Neuronal stem cell (in vitro differentiated cells): ENCODE results near the gene DAB2.

ENCODE experiments used
- DNase-seq: peaks from one replicate; pipeline ENCODE4 v3.0.0-alpha.2; 2013; ENCODE audit warnings: low spot score
- H2AFZ ChIP-seq: one replicate; pipeline ENCODE4 v1.6.1; 2013; ENCODE audit warnings: mild to moderate bottlenecking, low read length, inconsistent platforms
- H2AK5ac ChIP-seq: 2 replicates; pipeline ENCODE4 v1.6.1; 2013; ENCODE audit warnings: low read depth, mild to moderate bottlenecking, inconsistent platforms, low read length, moderate library complexity, mixed read lengths
- H2BK120ac ChIP-seq: 2 replicates; pipeline ENCODE4 v1.6.1; 2013; ENCODE audit warnings: low read depth, mild to moderate bottlenecking, inconsistent platforms, low read length, moderate library complexity, mixed read lengths
- H2BK12ac ChIP-seq: one replicate; pipeline ENCODE4 v1.6.1; 2013; ENCODE audit warnings: low read length, inconsistent platforms
- H2BK15ac ChIP-seq: 2 replicates; pipeline ENCODE4 v1.6.1; 2013; ENCODE audit warnings: mild to moderate bottlenecking, low read length, inconsistent platforms, mixed read lengths
- H2BK5ac ChIP-seq: one replicate; pipeline ENCODE4 v1.6.1; 2013; ENCODE audit warnings: inconsistent platforms, mild to moderate bottlenecking, low read length, moderate library complexity
- H3K14ac ChIP-seq: one replicate; pipeline ENCODE4 v1.6.1; 2013; ENCODE audit warnings: low read length, inconsistent platforms
- H3K18ac ChIP-seq: 2 replicates; pipeline ENCODE4 v1.6.1; 2013; ENCODE audit warnings: low read length, inconsistent platforms
- H3K23ac ChIP-seq: 2 replicates; pipeline ENCODE4 v1.6.1; 2013; ENCODE audit warnings: low read depth, mild to moderate bottlenecking, mixed read lengths, low read length, inconsistent platforms; ENCODE audit not compliant: poor library complexity
- H3K27ac ChIP-seq: replicated peaks from 3 replicates; pipeline ENCODE4 v1.5.1; 2013; ENCODE audit warnings: low read length, inconsistent platforms
- H3K27me3 ChIP-seq, 3 experiments: 2 replicates each; pipeline ENCODE4 v1.6.1; 2013; ENCODE audit warnings: low read length in 3 of 3, mild to moderate bottlenecking in 2 of 3, inconsistent platforms in 1 of 3, low read depth in 1 of 3, mixed read lengths in 1 of 3, moderate library complexity in 1 of 3; ENCODE audit not compliant: control insufficient read depth in 3 of 3, insufficient read depth in 3 of 3
- H3K36me3 ChIP-seq, 2 donors: replicated peaks in 1 of 2; 2 replicates each; pipeline ENCODE4 v1.6.1; 2013; ENCODE audit warnings: low read length in 2 of 2; ENCODE audit not compliant: control insufficient read depth in 2 of 2, insufficient read depth in 2 of 2
- H3K4ac ChIP-seq: 2 replicates; pipeline ENCODE4 v1.6.1; 2013; ENCODE audit warnings: inconsistent platforms, mild to moderate bottlenecking, low read length, moderate library complexity
- H3K4me1 ChIP-seq, 2 donors: 1 replicate in 1 of 2; 2 replicates in 1 of 2; pipeline ENCODE4 v1.6.1; 2013; ENCODE audit warnings: low read length in 2 of 2, low read depth in 1 of 2; ENCODE audit not compliant: control insufficient read depth in 2 of 2, insufficient read depth in 1 of 2
- H3K4me2 ChIP-seq: one replicate; pipeline ENCODE4 v1.6.1; 2013; ENCODE audit warnings: mild to moderate bottlenecking, low read length, inconsistent platforms; ENCODE audit not compliant: insufficient read depth, poor library complexity, severe bottlenecking
- H3K4me3 ChIP-seq, 2 donors: 2 replicates each; pipeline ENCODE4 v1.5.1; 2013; ENCODE audit warnings: low read length in 2 of 2, mild to moderate bottlenecking in 2 of 2, inconsistent platforms in 1 of 2, moderate library complexity in 1 of 2
- H3K79me1 ChIP-seq: one replicate; pipeline ENCODE4 v1.6.1; 2013; ENCODE audit warnings: low read depth, mild to moderate bottlenecking, inconsistent platforms, low read length, moderate library complexity
- H3K9ac ChIP-seq: one replicate; pipeline ENCODE4 v1.6.1; 2013; ENCODE audit warnings: mild to moderate bottlenecking, low read depth, low read length, inconsistent platforms; ENCODE audit not compliant: poor library complexity
- H3K9me3 ChIP-seq, 2 donors: replicated peaks in 1 of 2; 2 replicates each; pipeline versions ENCODE3 to v1.6.1; 2013; ENCODE audit warnings: low read length in 2 of 2, mild to moderate bottlenecking in 2 of 2, inconsistent platforms in 1 of 2, low read depth in 1 of 2, mixed read lengths in 1 of 2, moderate library complexity in 1 of 2; ENCODE audit not compliant: control insufficient read depth in 2 of 2, insufficient read depth in 1 of 2
- H4K8ac ChIP-seq: one replicate; pipeline ENCODE4 v1.6.1; 2013; ENCODE audit warnings: low read depth, mild to moderate bottlenecking, inconsistent platforms, low read length, moderate library complexity
- H4K91ac ChIP-seq: one replicate; pipeline ENCODE4 v1.6.1; 2013; ENCODE audit warnings: low read length, low read depth, mild to moderate bottlenecking, inconsistent platforms; ENCODE audit not compliant: poor library complexity
- WGBS, 2 donors: extraction: QIAGEN DNeasy Blood & Tissue Kit; methylation state at CpG; one replicate each; pipeline ENCODE4 v1.1.7; 2013; ENCODE audit warnings: missing lambda C conversion rate in 2 of 2, mixed read lengths in 1 of 2; ENCODE audit not compliant: insufficient read length in 2 of 2, insufficient replicate concordance in 1 of 2; ENCODE audit errors: extremely low coverage in 2 of 2; 5-methylcytosine and 5-hydroxymethylcytosine counted together

The DAB2 gene

GRCh38 chr5:39417979-39418378, 6.8 kb downstream of the DAB2 start:
- H3K79me1 ChIP-seq: no peaks in the 10 kb centered on the region
- WGBS, 2 donors: no CpG with 5 or more reads among the region's 3 CpGs
- H4K8ac ChIP-seq: no peak overlapping the region
- H2BK120ac ChIP-seq: no peak overlapping the region
- no peak overlapping the region for H4K91ac ChIP-seq
- no peak overlapping the region for H2AFZ ChIP-seq
- H3K9ac ChIP-seq: no peak overlapping the region
- no peak overlapping the region for H2BK5ac ChIP-seq
- H3K14ac ChIP-seq: no peak overlapping the region
- H3K18ac ChIP-seq: no peak overlapping the region
- no peak overlapping the region for H2BK12ac ChIP-seq
- H3K36me3 ChIP-seq: no peaks in the 10 kb centered on the region
- no peak overlapping the region for H3K4me3 ChIP-seq
- H3K9me3 ChIP-seq: no peaks in the 10 kb centered on the region
- DNase-seq: no peak
- H3K27me3 ChIP-seq: no peaks in the 10 kb centered on the region
- H3K4me2 ChIP-seq: no peak overlapping the region
- no peak overlapping the region for H2AK5ac ChIP-seq
- H2BK15ac ChIP-seq: no peak overlapping the region
- H3K23ac ChIP-seq: no peak overlapping the region
- no peak overlapping the region for H3K4ac ChIP-seq
- no peak overlapping the region for H3K27ac ChIP-seq
- peaks cover 5 to 11% of the 10 kb centered on the region in 2 donors for H3K4me1 ChIP-seq

GRCh38 chr5:39415201-39415600, 9.6 kb downstream of the DAB2 start:
- Histone ChIP-seq H2BK12ac (no peak overlapping the region), H2BK120ac (no peak overlapping the region), H4K91ac (no peak overlapping the region), H2AFZ (no peak overlapping the region), H3K4me1 (no peaks in the 10 kb centered on the region), H3K9me3 (no peaks in the 10 kb centered on the region), H3K4me2 (no peak overlapping the region), H3K9ac (no peak overlapping the region), H3K27ac (no peak overlapping the region), H3K27me3 (no peaks in the 10 kb centered on the region), H4K8ac (no peak overlapping the region), H3K36me3 (no peaks in the 10 kb centered on the region), H3K4me3 (no peak overlapping the region), H3K4ac (no peak overlapping the region), H3K18ac (no peak overlapping the region), H3K23ac (no peak overlapping the region), H3K79me1 (no peaks in the 10 kb centered on the region), H2AK5ac (no peak overlapping the region), H2BK5ac (no peak overlapping the region), H2BK15ac (no peak overlapping the region), H3K14ac (no peak overlapping the region)
- DNase-seq: no peak
- WGBS, 2 donors: no CpG with 5 or more reads among the region's 2 CpGs

DNA sequence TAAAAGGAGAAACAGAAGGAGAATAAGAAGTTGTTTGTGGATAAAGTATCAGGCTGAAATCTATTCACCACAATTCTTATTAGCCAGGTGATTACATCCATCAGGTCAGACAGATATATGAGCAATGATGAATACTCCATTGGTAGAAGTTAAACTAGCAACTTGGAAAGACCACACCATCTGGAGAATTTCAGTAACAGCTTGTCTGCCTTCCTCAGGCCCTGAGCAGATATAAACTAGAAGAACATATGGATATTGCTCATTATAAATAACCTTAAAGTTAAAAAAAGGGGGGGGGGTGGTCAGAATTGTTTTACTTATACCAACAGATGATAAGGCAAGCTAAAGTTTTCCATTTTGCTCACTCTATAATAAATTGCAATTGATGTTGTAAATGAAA, 10.4 kb downstream of the DAB2 start:
- DNase-seq: no peak
- no peak overlapping the region for H3K9ac ChIP-seq
- H2AK5ac ChIP-seq: no peak overlapping the region
- no peak overlapping the region for H2AFZ ChIP-seq
- H3K9me3 ChIP-seq: no peaks in the 10 kb centered on the region
- no peaks in the 10 kb centered on the region for H3K4me1 ChIP-seq
- H2BK15ac ChIP-seq: no peak overlapping the region
- no peak overlapping the region for H2BK120ac ChIP-seq
- no peak overlapping the region for H3K27ac ChIP-seq
- H2BK5ac ChIP-seq: no peak overlapping the region
- no peak overlapping the region for H3K18ac ChIP-seq
- no peak overlapping the region for H3K4ac ChIP-seq
- H2BK12ac ChIP-seq: no peak overlapping the region
- no peaks in the 10 kb centered on the region for H3K27me3 ChIP-seq
- no peaks in the 10 kb centered on the region for H3K79me1 ChIP-seq
- H3K14ac ChIP-seq: no peak overlapping the region
- H3K4me2 ChIP-seq: no peak overlapping the region
- H3K4me3 ChIP-seq: no peak overlapping the region
- no peaks in the 10 kb centered on the region for H3K36me3 ChIP-seq
- no peak overlapping the region for H4K8ac ChIP-seq
- H4K91ac ChIP-seq: no peak overlapping the region
- no peak overlapping the region for H3K23ac ChIP-seq

- Histone ChIP-seq H3K27me3 (no peaks in the 10 kb centered on the region), H3K4me2 (no peak overlapping the region), H2BK120ac (no peak overlapping the region), H4K91ac (no peak overlapping the region), H3K27ac (no peak overlapping the region), H2BK12ac (no peak overlapping the region), H3K36me3 (no peaks in the 10 kb centered on the region), H2BK15ac (no peak overlapping the region), H3K23ac (no peak overlapping the region), H3K18ac (no peak overlapping the region), H2AFZ (no peak overlapping the region), H3K9me3 (no peaks in the 10 kb centered on the region), H3K14ac (no peak overlapping the region), H3K79me1 (no peaks in the 10 kb centered on the region), H3K4me1 (no peaks in the 10 kb centered on the region), H4K8ac (no peak overlapping the region), H3K4me3 (no peak overlapping the region), H2BK5ac (no peak overlapping the region), H2AK5ac (no peak overlapping the region), H3K4ac (no peak overlapping the region), H3K9ac (no peak overlapping the region)
- no peak for DNase-seq
Observed at GRCh38 chr5:39413771-39414170, 11.0 kb downstream of the DAB2 start.
